Measurements from ENCODE around the gene COL8A1.

Gene COL8A1

GRCh38 chr3:99776516-99777209, 138.3 kb downstream of the COL8A1 start:
- DNase-seq, result peak; percentile 56 to 65
- TF ChIP-seq GATA1 (IDR thresholded peaks at IDR 0.05; ENCODE audit: low read depth, low read length) (no peak), POLR2A (IDR thresholded peaks at IDR 0.05; ENCODE audit: low read length) (no peak)

GRCh38 chr3:99777210-99777549, 138.8 kb downstream of the COL8A1 start:
- no peak for TF ChIP-seq POLR2A (IDR thresholded peaks at IDR 0.05; ENCODE audit: low read length)
- TF ChIP-seq GATA1 (IDR thresholded peaks at IDR 0.05; ENCODE audit: low read depth, low read length), result no peak
- DNase-seq, result no peak

GRCh38 chr3:99777708-99778107, 139.3 kb downstream of the COL8A1 start:
- no peak for DNase-seq
- TF ChIP-seq GATA1 (IDR thresholded peaks at IDR 0.05; ENCODE audit: low read depth, low read length) (no peak), POLR2A (IDR thresholded peaks at IDR 0.05; ENCODE audit: low read length) (no peak)

- DNase-seq, result no peak
- TF ChIP-seq GATA1 (IDR thresholded peaks at IDR 0.05; ENCODE audit: low read depth, low read length) (no peak), POLR2A (IDR thresholded peaks at IDR 0.05; ENCODE audit: low read length) (no peak)
Observed at GRCh38 chr3:99780749-99781148, 142.4 kb downstream of the COL8A1 start.

GRCh38 chr3:99781761-99782160, 143.4 kb downstream of the COL8A1 start:
- TF ChIP-seq GATA1 (IDR thresholded peaks at IDR 0.05; ENCODE audit: low read depth, low read length) (no peak), POLR2A (IDR thresholded peaks at IDR 0.05; ENCODE audit: low read length) (no peak)
- DNase-seq, result no peak

GRCh38 chr3:99783011-99783573, 144.7 kb downstream of the COL8A1 start:
- no peak for TF ChIP-seq GATA1 (IDR thresholded peaks at IDR 0.05; ENCODE audit: low read depth, low read length)
- no peak for TF ChIP-seq POLR2A (IDR thresholded peaks at IDR 0.05; ENCODE audit: low read length)
- no peak for DNase-seq

- TF ChIP-seq GATA1 (IDR thresholded peaks at IDR 0.05; ENCODE audit: low read depth, low read length) (no peak), POLR2A (IDR thresholded peaks at IDR 0.05; ENCODE audit: low read length) (no peak)
- peak; percentile 69 to 74 for DNase-seq
Observed at GRCh38 chr3:99789011-99789721, 150.8 kb downstream of the COL8A1 start.

- TF ChIP-seq POLR2A (IDR thresholded peaks at IDR 0.05; ENCODE audit: low read length), result no peak
- DNase-seq, result no peak
Observed at GRCh38 chr3:99794485-99794884, 156.1 kb downstream of the COL8A1 start.

GRCh38 chr3:99795573-99795972, 157.2 kb downstream of the COL8A1 start:
- TF ChIP-seq POLR2A (IDR thresholded peaks at IDR 0.05; ENCODE audit: low read length) (no peak), GATA1 (IDR thresholded peaks at IDR 0.05; ENCODE audit: low read depth, low read length) (no peak)
- no peak for DNase-seq

- no peak for DNase-seq
- no peak for TF ChIP-seq POLR2A (IDR thresholded peaks at IDR 0.05; ENCODE audit: low read length)
- no peak for TF ChIP-seq GATA1 (IDR thresholded peaks at IDR 0.05; ENCODE audit: low read depth, low read length)
Observed at GRCh38 chr3:99799422-99799821, 161.0 kb downstream of the COL8A1 start.

- no peak for TF ChIP-seq GATA1 (IDR thresholded peaks at IDR 0.05; ENCODE audit: low read depth, low read length)
- TF ChIP-seq POLR2A (IDR thresholded peaks at IDR 0.05; ENCODE audit: low read length), result no peak
- no peak for DNase-seq
Observed at GRCh38 chr3:99803297-99803696, 164.9 kb downstream of the COL8A1 start.

- DNase-seq, result peak in 1 of 2 experiments; percentile 4
- no peak for TF ChIP-seq POLR2A (IDR thresholded peaks at IDR 0.05; ENCODE audit: low read length)
- TF ChIP-seq GATA1 (IDR thresholded peaks at IDR 0.05; ENCODE audit: low read depth, low read length), result no peak
Observed at GRCh38 chr3:99805160-99805559, 166.8 kb downstream of the COL8A1 start.

- TF ChIP-seq POLR2A (IDR thresholded peaks at IDR 0.05; ENCODE audit: low read length), result no peak
- no peak for TF ChIP-seq GATA1 (IDR thresholded peaks at IDR 0.05; ENCODE audit: low read depth, low read length)
- DNase-seq, result peak; percentile 66 to 80
Observed at GRCh38 chr3:99808163-99808794, 169.9 kb downstream of the COL8A1 start.

GRCh38 chr3:99809565-99809964, 171.2 kb downstream of the COL8A1 start:
- DNase-seq, result no peak
- TF ChIP-seq GATA1 (IDR thresholded peaks at IDR 0.05; ENCODE audit: low read depth, low read length) (no peak), POLR2A (IDR thresholded peaks at IDR 0.05; ENCODE audit: low read length) (no peak)
